ENCODE data around the gene CCDC6. TPM values are rescaled to one million over a fixed set of nuclear protein-coding genes. Genes with fewer than 3 reads are reported as not detected.
"Not testable (repeated sequence)": the region's sequence is repeated elsewhere in the genome, so short reads cannot be mapped to it uniquely, and the experiment has no call there.

CCDC6 gene
- polyA plus RNA-seq (ENCODE audit: insufficient read length in 12 of 12): 10 to 100 TPM in 11 of 12 donors, not detected in 1; 16.1 to 29.7 (median 21.7) TPM
- long read RNA-seq, donor 1, full-length matches to known transcripts: 11 of 17 reads
- long read RNA-seq, donor 1, partial matches to known transcripts: 6 of 17 reads
- long read RNA-seq, donor 1, other reads (novel, unspliced or antisense): 0 of 17 reads
- long read RNA-seq, donor 2, full-length matches to known transcripts: 8 of 8 reads
- long read RNA-seq, donor 2, partial matches to known transcripts: 0 of 8 reads
- long read RNA-seq, donor 2, other reads (novel, unspliced or antisense): 0 of 8 reads
- long read RNA-seq, donor 3, full-length matches to known transcripts: 5 of 5 reads
- long read RNA-seq, donor 3, partial matches to known transcripts: 0 of 5 reads
- long read RNA-seq, donor 3, other reads (novel, unspliced or antisense): 0 of 5 reads
- long read RNA-seq, donor 4, full-length matches to known transcripts: 2 of 2 reads
- long read RNA-seq, donor 4, partial matches to known transcripts: 0 of 2 reads
- long read RNA-seq, donor 4, other reads (novel, unspliced or antisense): 0 of 2 reads
- long read RNA-seq, donor 5: 0 reads
- long read RNA-seq, donor 6, full-length matches to known transcripts: 1 of 1 reads
- long read RNA-seq, donor 6, partial matches to known transcripts: 0 of 1 reads
- long read RNA-seq, donor 6, other reads (novel, unspliced or antisense): 0 of 1 reads
- long read RNA-seq, donor 7, full-length matches to known transcripts: 7 of 7 reads
- long read RNA-seq, donor 7, partial matches to known transcripts: 0 of 7 reads
- long read RNA-seq, donor 7, other reads (novel, unspliced or antisense): 0 of 7 reads
- long read RNA-seq, donor 8, full-length matches to known transcripts: 10 of 10 reads
- long read RNA-seq, donor 8, partial matches to known transcripts: 0 of 10 reads
- long read RNA-seq, donor 8, other reads (novel, unspliced or antisense): 0 of 10 reads
- long read RNA-seq, donor 9, full-length matches to known transcripts: 5 of 5 reads
- long read RNA-seq, donor 9, partial matches to known transcripts: 0 of 5 reads
- long read RNA-seq, donor 9, other reads (novel, unspliced or antisense): 0 of 5 reads
- long read RNA-seq, donor 10, full-length matches to known transcripts: 7 of 7 reads
- long read RNA-seq, donor 10, partial matches to known transcripts: 0 of 7 reads
- long read RNA-seq, donor 10, other reads (novel, unspliced or antisense): 0 of 7 reads
- long read RNA-seq, donor 11, full-length matches to known transcripts: 8 of 8 reads
- long read RNA-seq, donor 11, partial matches to known transcripts: 0 of 8 reads
- long read RNA-seq, donor 11, other reads (novel, unspliced or antisense): 0 of 8 reads

- DNase-seq: peak; percentile 91
Observed at GRCh38 chr10:59906417-59907202, at the start of gene CCDC6. Gene CCDC6 (minus strand): TSS chr10:59906556. CDS start chr10:59906424, 132 bp downstream.

- no peak for DNase-seq
Observed at GRCh38 chr10:59954296-59954695, 47.9 kb upstream of the CCDC6 start.

GRCh38 chr10:59953711-59954110 is 47.4 kb upstream of the CCDC6 start:
- DNase-seq: not testable (repeated sequence)

GRCh38 chr10:59950105-59950504 is 43.7 kb upstream of the CCDC6 start:
- no peak for DNase-seq

- no peak for DNase-seq
Observed at GRCh38 chr10:59949608-59950007, 43.3 kb upstream of the CCDC6 start.

- no peak for DNase-seq
Observed at GRCh38 chr10:59945991-59946390, 39.6 kb upstream of the CCDC6 start.

- no peak for DNase-seq
Observed at GRCh38 chr10:59945590-59945989, 39.2 kb upstream of the CCDC6 start.

- DNase-seq: no peak
Observed at GRCh38 chr10:59944339-59944935, 38.1 kb upstream of the CCDC6 start.

- DNase-seq: no peak
Observed at GRCh38 chr10:59942556-59942955, 36.2 kb upstream of the CCDC6 start.

- no peak for DNase-seq
Observed at GRCh38 chr10:59937720-59938119, 31.4 kb upstream of the CCDC6 start.

GRCh38 chr10:59934701-59935100 is 28.3 kb upstream of the CCDC6 start:
- DNase-seq: no peak

- DNase-seq: not testable (repeated sequence)
Observed at GRCh38 chr10:59930788-59931521, 24.6 kb upstream of the CCDC6 start.

GRCh38 chr10:59926086-59926485 is 19.7 kb upstream of the CCDC6 start:
- no peak for DNase-seq

- DNase-seq: no peak
Observed at GRCh38 chr10:59922907-59923306, 16.6 kb upstream of the CCDC6 start.

GRCh38 chr10:59917922-59918321 is 11.6 kb upstream of the CCDC6 start:
- no peak for DNase-seq

GRCh38 chr10:59913547-59914237 is 7.3 kb upstream of the CCDC6 start:
- no peak for DNase-seq

- DNase-seq: no peak
Observed at GRCh38 chr10:59910867-59911266, 4.5 kb upstream of the CCDC6 start.

GRCh38 chr10:59909815-59910214 is 3.5 kb upstream of the CCDC6 start:
- DNase-seq: no peak

- DNase-seq: no peak
Observed at GRCh38 chr10:59908808-59909143, 2.4 kb upstream of the CCDC6 start.
